ENCODE data around the gene FILIP1. TPM values are rescaled to one million over a fixed set of nuclear protein-coding genes. Genes with fewer than 3 reads are reported as not detected.

FILIP1 gene
- total RNA-seq = 41.5 and 46.7 TPM in 2 replicates
- polyA plus RNA-seq (2012) = 2.8 TPM

- DNase-seq (ENCODE audit: low read depth) = peak; percentile 94
These were observed at the start of gene FILIP1 for GRCh38 chr6:75493400-75494064. TSS of gene FILIP1 (minus strand) at chr6:75493800. CDS start at chr6:75414972, 78,828 bp downstream.

GRCh38 chr6:75543311-75543710, 49.7 kb upstream of the FILIP1 start:
- no peak for DNase-seq (ENCODE audit: low read depth)

- no peak for DNase-seq (ENCODE audit: low read depth)
These were observed 45.5 kb upstream of the FILIP1 start for GRCh38 chr6:75539136-75539535.

- DNase-seq (ENCODE audit: low read depth) = no peak
These were observed 38.9 kb upstream of the FILIP1 start for GRCh38 chr6:75532521-75532920.

GRCh38 chr6:75531174-75531573, 37.6 kb upstream of the FILIP1 start:
- no peak for DNase-seq (ENCODE audit: low read depth)

GRCh38 chr6:75530696-75531095, 37.1 kb upstream of the FILIP1 start:
- no peak for DNase-seq (ENCODE audit: low read depth)

GRCh38 chr6:75528423-75528822, 34.8 kb upstream of the FILIP1 start:
- DNase-seq (ENCODE audit: low read depth) = no peak

GRCh38 chr6:75526502-75527127, 33.0 kb upstream of the FILIP1 start:
- peak; percentile 71 for DNase-seq (ENCODE audit: low read depth)

GRCh38 chr6:75525682-75526081, 32.1 kb upstream of the FILIP1 start:
- no peak for DNase-seq (ENCODE audit: low read depth)

GRCh38 chr6:75524322-75524972, 30.8 kb upstream of the FILIP1 start:
- DNase-seq (ENCODE audit: low read depth) = peak; percentile 64

GRCh38 chr6:75516757-75517156, 23.2 kb upstream of the FILIP1 start:
- DNase-seq (ENCODE audit: low read depth) = no peak

GRCh38 chr6:75512591-75512990, 19.0 kb upstream of the FILIP1 start:
- DNase-seq (ENCODE audit: low read depth) = no peak

- no peak for DNase-seq (ENCODE audit: low read depth)
These were observed 11.8 kb upstream of the FILIP1 start for GRCh38 chr6:75505424-75505823.

- DNase-seq (ENCODE audit: low read depth) = no peak
These were observed 11.0 kb upstream of the FILIP1 start for GRCh38 chr6:75504465-75505222.

GRCh38 chr6:75503291-75503690, 9.7 kb upstream of the FILIP1 start:
- no peak for DNase-seq (ENCODE audit: low read depth)

- no peak for DNase-seq (ENCODE audit: low read depth)
These were observed 9.3 kb upstream of the FILIP1 start for GRCh38 chr6:75502884-75503283.

- DNase-seq (ENCODE audit: low read depth) = no peak
These were observed 8.2 kb upstream of the FILIP1 start for GRCh38 chr6:75501756-75502155.

GRCh38 chr6:75499640-75500039, 6.0 kb upstream of the FILIP1 start:
- no peak for DNase-seq (ENCODE audit: low read depth)

GRCh38 chr6:75498862-75499261, 5.3 kb upstream of the FILIP1 start:
- DNase-seq (ENCODE audit: low read depth) = no peak

- DNase-seq (ENCODE audit: low read depth) = no peak
These were observed 4.4 kb upstream of the FILIP1 start for GRCh38 chr6:75497994-75498393.

- DNase-seq (ENCODE audit: low read depth) = no peak
These were observed 1.4 kb upstream of the FILIP1 start for GRCh38 chr6:75495011-75495410.

- no peak for DNase-seq (ENCODE audit: low read depth)
These were observed 690 bp upstream of the FILIP1 start for GRCh38 chr6:75494290-75494689.
